CD4-positive, alpha-beta T cell treated with Interleukin-6 for 4 hours (primary cell): ENCODE measurements around the gene PLPP6.

ENCODE experiments used
- DNase-seq: peaks from one replicate; pipeline ENCODE4 v3.0.0-alpha.2; 2020; ENCODE audit warnings: mixed read lengths

The PLPP6 gene

GRCh38 chr9:4700932-4701331, 38.8 kb downstream of the PLPP6 start:
- DNase-seq, result no peak

- DNase-seq, result no peak
These were observed 39.4 kb downstream of the PLPP6 start for GRCh38 chr9:4701526-4701925.

GRCh38 chr9:4704129-4704528, 42.0 kb downstream of the PLPP6 start:
- no peak for DNase-seq

- DNase-seq, result no peak
These were observed 43.9 kb downstream of the PLPP6 start for GRCh38 chr9:4706021-4706420.

GRCh38 chr9:4706971-4707622, 45.0 kb downstream of the PLPP6 start:
- DNase-seq, result no peak

- no peak for DNase-seq
These were observed 47.3 kb downstream of the PLPP6 start for GRCh38 chr9:4709380-4709779.

GRCh38 chr9:4713849-4714248, 51.8 kb downstream of the PLPP6 start:
- DNase-seq, result no peak

GRCh38 chr9:4714266-4715016, 52.3 kb downstream of the PLPP6 start:
- DNase-seq, result no peak
